C1 segment of cervical spinal cord (tissue), 14 donors: ENCODE data around the gene NEURL2.
"Not testable (repeated sequence)": the region's sequence is repeated elsewhere in the genome, so short reads cannot be mapped to it uniquely, and the experiment has no call there.

Experiments used
- DNase-seq, 14 donors: peaks; one replicate each; lab custom pipeline; 2025; lab: John Stamatoyannopoulos, UW

The NEURL2 gene

GRCh38 chr20:45901332-45901731 is 10.3 kb upstream of the NEURL2 start:
- DNase-seq, result not testable (repeated sequence)

- DNase-seq, result no peak
Measured at GRCh38 chr20:45899046-45899835, 8.2 kb upstream of the NEURL2 start.

- no peak for DNase-seq
Measured at GRCh38 chr20:45898285-45898684, 7.3 kb upstream of the NEURL2 start.

GRCh38 chr20:45897692-45898091 is 6.7 kb upstream of the NEURL2 start:
- no peak for DNase-seq

GRCh38 chr20:45897289-45897688 is 6.3 kb upstream of the NEURL2 start:
- no peak for DNase-seq

GRCh38 chr20:45896641-45897161 is 5.7 kb upstream of the NEURL2 start:
- no peak for DNase-seq

GRCh38 chr20:45894797-45895196 is 3.8 kb upstream of the NEURL2 start:
- no peak for DNase-seq

- DNase-seq, result no peak
Measured at GRCh38 chr20:45893831-45894230, 2.8 kb upstream of the NEURL2 start.

GRCh38 chr20:45892828-45893500 is 2.0 kb upstream of the NEURL2 start:
- no peak for DNase-seq

- DNase-seq, result peak in 1 of 14 donors; percentile 3
Measured at GRCh38 chr20:45892049-45892825, 1.2 kb upstream of the NEURL2 start.

GRCh38 chr20:45890077-45890984 is 677 bp downstream of the NEURL2 start:
- peak in 12 of 14 donors; percentile 9 to 71 (median 51) for DNase-seq

GRCh38 chr20:45888681-45889080 is 2.3 kb downstream of the NEURL2 start:
- no peak for DNase-seq

- DNase-seq, result no peak
Measured at GRCh38 chr20:45887346-45887715, 3.7 kb downstream of the NEURL2 start, which contains the start of gene SPATA25. Gene SPATA25 (minus strand): TSS chr20:45887622. CDS start chr20:45887590, 32 bp downstream.

- DNase-seq, result no peak
Measured at GRCh38 chr20:45886590-45887345, 4.2 kb downstream of the NEURL2 start.

- no peak for DNase-seq
Measured at GRCh38 chr20:45883100-45883469, 7.9 kb downstream of the NEURL2 start.

GRCh38 chr20:45882469-45883099 is 8.4 kb downstream of the NEURL2 start:
- DNase-seq, result no peak

GRCh38 chr20:45880988-45881788 is 9.8 kb downstream of the NEURL2 start, which contains the start of gene ZSWIM1:
Gene ZSWIM1 (plus strand): TSS chr20:45881227. CDS start chr20:45882593, 1,366 bp downstream.
- DNase-seq, result peak; percentile 63 to 99 (median 92)

GRCh38 chr20:45878076-45878761 is 12.8 kb downstream of the NEURL2 start:
- no peak for DNase-seq
